A673 (cell line): Measurements from ENCODE around the gene ZPR1. TPM values are rescaled to one million over a fixed set of nuclear protein-coding genes. Genes with fewer than 3 reads are reported as not detected.

ENCODE experiments used
- BruUV-seq: library from RNA; stranded (reverse); fragments of 400-500 nt; replicated peaks from 2 replicates; lab custom pipeline; 2021; lab: Mats Ljungman, UMichigan
- CTCF ChIA-PET: fragments of 300-600 bp; sonication (Branson Sonifier 250); formaldehyde crosslinking; loops from one replicate; lab custom pipeline; 2022; ENCODE audit warnings: antibody characterized with exemption; lab: Charles Lee
- POLR2A ChIA-PET: fragments of 300-600 bp; sonication (Branson Sonifier 250); formaldehyde crosslinking; loops from one replicate; lab custom pipeline; 2022; ENCODE audit warnings: antibody characterized with exemption; ENCODE audit not compliant: low non-redundant PET; lab: Charles Lee
- DNase-seq: peaks from one replicate; pipeline ENCODE4 v3.0.0-alpha.2; 2015; ENCODE audit warnings: low spot score
- H3K27ac ChIP-seq: fragments of 200-600 bp; sonication (generic); 2 replicates; pipeline ENCODE4 v1.5.1; 2016; ENCODE audit warnings: mixed run types, low read depth, mild to moderate bottlenecking, mixed read lengths, antibody characterized with exemption, low read length; ENCODE audit not compliant: poor library complexity, severe bottlenecking
- H3K27me3 ChIP-seq: fragments of 200-600 bp; sonication (generic); replicated peaks from 2 replicates; pipeline ENCODE4 v1.6.1; 2017; ENCODE audit warnings: mixed run types, low read depth, mild to moderate bottlenecking, mixed read lengths, antibody characterized with exemption, low read length; ENCODE audit not compliant: insufficient read depth, poor library complexity
- H3K36me3 ChIP-seq: fragments of 200-600 bp; sonication (generic); 2 replicates; pipeline ENCODE4 v1.6.1; 2016; ENCODE audit warnings: mixed run types, mild to moderate bottlenecking, mixed read lengths, antibody characterized with exemption, low read length; ENCODE audit not compliant: insufficient read depth, poor library complexity, severe bottlenecking
- H3K4me1 ChIP-seq: fragments of 200-600 bp; sonication (generic); 2 replicates; pipeline ENCODE4 v1.6.1; 2017; ENCODE audit warnings: mixed run types, mild to moderate bottlenecking, mixed read lengths, antibody characterized with exemption, low read length; ENCODE audit not compliant: insufficient read depth, poor library complexity, severe bottlenecking
- H3K4me3 ChIP-seq: fragments of 200-600 bp; sonication (generic); 2 replicates; pipeline ENCODE4 v1.5.1; 2016; ENCODE audit warnings: low read depth, mixed run types, mild to moderate bottlenecking, mixed read lengths, low read length; ENCODE audit not compliant: poor library complexity, severe bottlenecking
- H3K9me3 ChIP-seq: fragments of 200-600 bp; sonication (generic); 2 replicates; pipeline ENCODE4 v1.6.1; 2016; ENCODE audit warnings: mixed run types, low read depth, mild to moderate bottlenecking, mixed read lengths, antibody characterized with exemption, low read length; ENCODE audit not compliant: poor library complexity, severe bottlenecking
- CTCF ChIP-seq: fragments of 300-800, 200-600 bp; sonication (generic); conservative IDR thresholded peaks from 2 replicates; pipeline ENCODE4 v1.5.1; 2017; ENCODE audit warnings: low read depth, mild to moderate bottlenecking, antibody characterized with exemption, low read length, moderate library complexity, mixed read lengths
- EZH2 ChIP-seq: fragments of 200-600 bp; sonication (generic); IDR thresholded peaks from 2 replicates; pipeline ENCODE4 v1.6.1; 2017; ENCODE audit warnings: borderline replicate concordance, low read depth, mild to moderate bottlenecking, mixed read lengths, antibody characterized with exemption, low read length; ENCODE audit not compliant: poor library complexity, severe bottlenecking
- intact Hi-C: fragments of 100-400 bp; cut with micrococcal nuclease; formaldehyde crosslinking; loops from one replicate; pipeline ENCODE4 v1.10.0; 2022; ENCODE audit not compliant: unreplicated experiment
- total RNA-seq: library from RNA; stranded (reverse); gene quantifications from 2 replicates; pipeline ENCODE4 v1.2.3, GENCODE V29; 2021

The ZPR1 gene
- total RNA-seq, 1 experiment from 2014 or later = 109 TPM

- TF ChIP-seq EZH2 = no peak
- TF ChIP-seq CTCF = no peak
- DNase-seq = no peak
- no TSS peak for BruUV-seq
- H3K27me3 ChIP-seq = no peaks in the 10 kb centered on the region
- H3K36me3 ChIP-seq = no peaks in the 10 kb centered on the region
- no peaks in the 10 kb centered on the region for H3K9me3 ChIP-seq
- H3K27ac ChIP-seq = no peak overlapping the region
- intact Hi-C loops = no loop called here
- no peak overlapping the region for H3K4me3 ChIP-seq
- H3K4me1 ChIP-seq = peaks cover 6% of the 10 kb centered on the region
- ChIA-PET CTCF (no interaction called here), POLR2A (no interaction called here)
Observed at GRCh38 chr11:116825434-116825833, 37.6 kb upstream of the ZPR1 start.

GRCh38 chr11:116823031-116823843 is 35.4 kb upstream of the ZPR1 start, which contains the start of gene APOA4:
TSS of gene APOA4 (minus strand) at chr11:116823304. CDS start at chr11:116823191, 113 bp downstream.
- H3K4me1 ChIP-seq = no peaks in the 10 kb centered on the region
- TF ChIP-seq CTCF (no peak), EZH2 (no peak)
- H3K27ac ChIP-seq = no peak within 1 kb of the TSS
- no peaks in the 10 kb centered on the region for H3K36me3 ChIP-seq
- H3K27me3 ChIP-seq = no peaks in the 10 kb centered on the region
- H3K9me3 ChIP-seq = no peaks in the 10 kb centered on the region
- POLR2A ChIA-PET = no interaction called here
- intact Hi-C loops = no loop called here
- H3K4me3 ChIP-seq = no peak within 1 kb of the TSS
- no TSS peak for BruUV-seq
- CTCF ChIA-PET = no interaction called here
- DNase-seq = no peak

- intact Hi-C loops = no loop called here
- no peaks in the 10 kb centered on the region for H3K36me3 ChIP-seq
- BruUV-seq = no TSS peak
Observed at GRCh38 chr11:116822575-116822974, 34.8 kb upstream of the ZPR1 start.

More at GRCh38 chr11:116822575-116822974, 34.8 kb upstream of the ZPR1 start:
- Histone ChIP-seq H3K27ac (no peak overlapping the region), H3K9me3 (no peaks in the 10 kb centered on the region), H3K4me3 (no peak overlapping the region), H3K4me1 (no peaks in the 10 kb centered on the region), H3K27me3 (no peaks in the 10 kb centered on the region)
- CTCF ChIA-PET = no interaction called here
- DNase-seq = no peak
- TF ChIP-seq CTCF (no peak), EZH2 (no peak)
- POLR2A ChIA-PET = no interaction called here
